ENCODE measurements around the gene BRSK2. TPM values are rescaled to one million over a fixed set of nuclear protein-coding genes. Genes with fewer than 3 reads are reported as not detected.
A peak's percentile ranks its signal among the peaks of the same experiment; 100 is the strongest.

The BRSK2 gene
- total and polyA plus RNA-seq, 7 donors, result 0.19 to 0.78 (median 0.32) TPM

GRCh38 chr11:1381793-1382425 lies 7.8 kb upstream of the BRSK2 start:
- peak in 1 of 2 donors; percentile 49 for DNase-seq
- Histone ChIP-seq H3K9me3 (no peaks in the 10 kb centered on the region), H3K36me3 (ENCODE audit: insufficient read depth in 1 of 2, low read depth in 1 of 2) (no peaks in the 10 kb centered on the region), H3K27ac (no peak overlapping the region), H3K27me3 (ENCODE audit: insufficient read depth in 3 of 3, low read length in 2 of 3) (peaks cover 0 to 66% (median 12%) of the 10 kb centered on the region in 3 donors), H3K4me3 (no peak overlapping the region), H3K4me1 (no peaks in the 10 kb centered on the region)
- WGBS, 3 donors, result 66 to 71% (median 70%) methylated on average over 10 of the region's 10 CpGs
- peak in 1 of 4 donors; percentile 9 for ATAC-seq
- no peak for TF ChIP-seq CTCF (IDR thresholded peaks at IDR 0.05)
- intact Hi-C loops (cut with DNase I), result loop anchor here in 1 of 2 donors (10.0 kb wide), 1 partner anchor 177 kb away; no protein-coding TSS in a partner anchor

GRCh38 chr11:1382429-1382828 lies 7.3 kb upstream of the BRSK2 start:
- no peak for TF ChIP-seq CTCF (IDR thresholded peaks at IDR 0.05)
- peaks cover 0 to 66% (median 12%) of the 10 kb centered on the region in 3 donors for H3K27me3 ChIP-seq (ENCODE audit: insufficient read depth in 3 of 3, low read length in 2 of 3)
- H3K4me1 ChIP-seq, result no peaks in the 10 kb centered on the region
- no peaks in the 10 kb centered on the region for H3K9me3 ChIP-seq
- WGBS, 3 donors, result 55 to 64% (median 59%) methylated on average over 22 to 23 of the region's 23 CpGs
- H3K27ac ChIP-seq, result no peak overlapping the region
- no peaks in the 10 kb centered on the region for H3K36me3 ChIP-seq (ENCODE audit: insufficient read depth in 1 of 2, low read depth in 1 of 2)
- DNase-seq, result peak in 1 of 2 donors; percentile 12
- intact Hi-C loops (cut with DNase I), result loop anchor here in 1 of 2 donors (10.0 kb wide), 1 partner anchor 178 kb away; no protein-coding TSS in a partner anchor
- H3K4me3 ChIP-seq, result no peak overlapping the region
- ATAC-seq, result peak in 3 of 4 donors; percentile 15 to 37 (median 28)

DNA sequence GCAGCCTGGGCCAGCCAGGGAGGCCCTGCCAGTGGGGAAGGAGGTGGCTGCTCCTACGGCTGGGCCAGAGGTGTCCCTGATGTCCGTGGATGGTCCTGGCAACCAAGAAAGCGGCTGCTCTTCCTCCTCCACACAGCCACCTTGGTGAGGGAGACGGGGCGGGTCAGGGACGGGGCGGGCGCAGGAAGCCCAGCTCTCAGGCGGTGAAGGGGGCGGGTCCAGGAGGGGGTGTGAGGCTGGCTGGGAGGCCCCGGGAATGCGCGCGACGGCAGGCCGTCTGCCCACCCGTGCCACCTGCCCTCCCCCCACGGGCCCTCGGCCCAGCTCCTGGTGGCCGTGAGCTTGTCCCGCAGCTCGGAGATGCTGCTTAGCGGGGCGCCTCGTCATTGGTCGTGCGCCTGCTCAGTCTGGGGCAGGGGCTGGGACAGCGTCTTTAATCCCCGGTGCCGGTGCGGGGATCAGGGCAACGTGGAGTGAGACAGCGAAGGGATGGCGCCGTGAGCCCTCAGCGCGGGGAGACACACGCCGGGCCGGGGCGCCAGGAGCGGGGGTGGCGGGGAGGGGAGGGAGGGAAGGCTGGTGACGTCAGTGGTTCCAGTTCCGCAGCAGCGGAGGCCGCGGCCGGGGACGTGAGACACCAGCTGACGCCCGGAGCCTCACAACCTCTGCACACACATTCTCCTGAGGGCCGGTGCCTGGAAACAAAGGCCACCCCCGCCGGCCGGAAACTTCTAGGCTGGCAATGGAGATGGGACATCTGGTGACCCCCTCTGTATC lies 6.7 kb upstream of the BRSK2 start:
- WGBS, 3 donors, result 1% methylated on average over 33 to 56 of the region's 56 CpGs

More for the DNA sequence above, 6.7 kb upstream of the BRSK2 start:
- DNase-seq (peak; percentile 80 to 83), ATAC-seq (peak; percentile 70 to 84 (median 72))
- Histone ChIP-seq H3K4me1 (no peaks in the 10 kb centered on the region), H3K36me3 (ENCODE audit: insufficient read depth in 1 of 2, low read depth in 1 of 2) (no peaks in the 10 kb centered on the region), H3K27ac (peak overlapping the region; percentile 62), H3K9me3 (no peaks in the 10 kb centered on the region), H3K4me3 (peak overlapping the region; percentile 63), H3K27me3 (ENCODE audit: insufficient read depth in 3 of 3, low read length in 2 of 3) (peaks cover 0 to 66% (median 10%) of the 10 kb centered on the region in 3 donors)
- TF ChIP-seq CTCF (IDR thresholded peaks at IDR 0.05), result no peak
- intact Hi-C loops (cut with DNase I), result loop anchor here in 1 of 2 donors (10.0 kb wide), 1 partner anchor 178 kb away; no protein-coding TSS in a partner anchor
